ENCODE results near the gene FKBP4.

- TF ChIP-seq CTCF (IDR thresholded peaks at IDR 0.05; ENCODE audit: insufficient read depth, low read depth, low read length) (no peak), EZH2 (IDR thresholded peaks at IDR 0.05; ENCODE audit: insufficient read depth, low read length) (no peak)
Observed at GRCh38 chr12:2820432-2820831, 25.7 kb downstream of the FKBP4 start.

Data from astrocyte (in vitro differentiated cells and primary cell).